WTC11 (cell line): ENCODE data around the gene ANK2. TPM values are rescaled to one million over a fixed set of nuclear protein-coding genes. Genes with fewer than 3 reads are reported as not detected.

ENCODE experiments used
- ATAC-seq: fragments of 200-7000 bp; cut with Tn5 transposase; 2 replicates; pipeline ENCODE4 v1.10.0; 2021; ENCODE audit warnings: mild to moderate bottlenecking, moderate library complexity
- CTCF ChIA-PET: fragments of 300-600 bp; sonication (Branson Sonifier 250); formaldehyde crosslinking; loops from one replicate; lab custom pipeline; 2021; ENCODE audit warnings: antibody characterized with exemption; lab: Charles Lee
- POLR2A ChIA-PET: fragments of 350-600 bp; sonication (Branson Sonifier 250); formaldehyde crosslinking; loops from one replicate; lab custom pipeline; 2021; ENCODE audit warnings: antibody characterized with exemption; lab: Charles Lee
- DNase-seq: peaks from one replicate; pipeline ENCODE4 v3.0.0; 2021; ENCODE audit warnings: low spot score
- H3K27ac Mint-ChIP-seq: 2 replicates; pipeline ENCODE4 v1.8.0; 2021; ENCODE audit warnings: mixed read lengths
- H3K27me3 Mint-ChIP-seq: 2 replicates; pipeline ENCODE4 v1.8.0; 2021; ENCODE audit warnings: low read depth, mild to moderate bottlenecking, moderate library complexity, mixed read lengths
- H3K36me3 Mint-ChIP-seq: 2 replicates; pipeline ENCODE4 v1.8.0; 2021; ENCODE audit warnings: mixed read lengths
- H3K4me1 Mint-ChIP-seq: 2 replicates; pipeline ENCODE4 v1.8.0; 2022; ENCODE audit warnings: mixed read lengths
- H3K4me3 Mint-ChIP-seq: 2 replicates; pipeline ENCODE4 v1.8.0; 2021; ENCODE audit warnings: mild to moderate bottlenecking, moderate library complexity, mixed read lengths
- H3K9me3 Mint-ChIP-seq: 2 replicates; pipeline ENCODE4 v1.8.0; 2021; ENCODE audit warnings: mixed read lengths
- GABPB1 ChIP-seq: sonication (generic); formaldehyde crosslinking; IDR thresholded peaks from 2 replicates; pipeline ENCODE4 v1.8.1; 2023; ENCODE audit warnings: mild to moderate bottlenecking, missing genetic modification reagents
- HMGA2 ChIP-seq: fragments of 250-450 bp; sonication (Bioruptor Pico); IDR thresholded peaks from 2 replicates; pipeline ENCODE4 v1.4.0; 2021; ENCODE audit warnings: mild to moderate bottlenecking, moderate library complexity
- ZNF317 ChIP-seq: sonication (generic); formaldehyde crosslinking; IDR thresholded peaks from 2 replicates; pipeline ENCODE4 v1.8.1; 2023; ENCODE audit warnings: low read depth, mild to moderate bottlenecking, moderate library complexity, missing genetic modification reagents, borderline replicate concordance
- total RNA-seq: library from RNA; stranded (reverse); gene quantifications from 3 replicates; pipeline ENCODE4 v1.2.3, GENCODE V29; 2021
- TF ChIP-seq, protein P1 (sequence below): fragments of 250-450 bp; sonication (Bioruptor Pico); IDR thresholded peaks from 2 replicates; pipeline ENCODE4 v1.9.0; 2021; ENCODE audit warnings: mild to moderate bottlenecking, borderline replicate concordance
- TF ChIP-seq, protein P2 (sequence below): sonication (generic); formaldehyde crosslinking; IDR thresholded peaks from 2 replicates; pipeline ENCODE4 v1.8.1; 2022; ENCODE audit warnings: mild to moderate bottlenecking, moderate library complexity, missing genetic modification reagents
- TF ChIP-seq, protein P3 (sequence below): sonication (generic); formaldehyde crosslinking; IDR thresholded peaks from 2 replicates; pipeline ENCODE4 v1.8.0; 2023; ENCODE audit warnings: missing genetic modification reagents, mild to moderate bottlenecking, borderline replicate concordance
- TF ChIP-seq, protein P4 (sequence below): sonication (generic); formaldehyde crosslinking; IDR thresholded peaks from 2 replicates; pipeline ENCODE4 v1.8.0; 2022; ENCODE audit warnings: mild to moderate bottlenecking, missing genetic modification reagents
- TF ChIP-seq, protein P5 (sequence below): fragments of 250-450 bp; sonication (Bioruptor Pico); IDR thresholded peaks from 2 replicates; pipeline ENCODE4 v2.1.2; 2022; ENCODE audit warnings: mild to moderate bottlenecking, moderate library complexity
- TF ChIP-seq, protein P6 (sequence below): sonication (generic); formaldehyde crosslinking; IDR thresholded peaks from 2 replicates; pipeline ENCODE4 v1.8.1; 2023; ENCODE audit warnings: mild to moderate bottlenecking, missing genetic modification reagents, moderate library complexity

ANK2 gene
- total RNA-seq, 1 experiment from 2014 or later: 27.9 TPM

DNA sequence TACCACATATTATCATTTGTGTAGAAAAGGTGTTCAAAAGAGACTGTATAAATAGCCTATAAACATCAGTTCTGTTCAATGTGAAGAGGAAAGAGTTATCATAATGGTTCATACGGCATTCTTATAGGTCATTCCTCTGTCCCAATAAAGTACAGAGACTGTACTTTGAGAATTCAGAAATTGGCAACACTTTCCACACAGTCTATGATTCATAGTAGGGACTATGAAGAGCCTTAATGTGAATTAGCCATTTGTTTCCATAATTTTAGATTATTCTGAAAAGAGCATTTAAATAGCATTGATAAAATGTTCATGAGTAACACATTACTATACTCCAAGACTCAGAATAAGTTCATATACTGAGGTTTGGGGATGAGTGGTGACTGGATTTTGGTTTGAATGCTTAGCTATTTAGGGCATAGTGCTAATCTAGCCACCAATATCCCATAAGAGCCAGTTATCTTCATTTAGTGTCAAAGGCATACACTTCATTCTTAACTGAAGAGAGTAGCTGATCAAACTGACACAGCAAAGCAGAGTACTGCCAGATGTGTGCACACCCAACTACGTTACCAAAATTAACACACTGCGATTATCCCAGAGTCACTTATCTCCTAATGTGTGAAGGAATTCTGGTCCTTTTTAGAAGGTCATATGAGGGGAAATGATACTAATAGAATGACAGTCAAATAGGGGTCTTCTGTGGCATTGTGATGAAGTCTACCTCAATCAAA lies 10.2 kb downstream of the ANK2 start (continued):
- TF ChIP-seq, protein P1, sequence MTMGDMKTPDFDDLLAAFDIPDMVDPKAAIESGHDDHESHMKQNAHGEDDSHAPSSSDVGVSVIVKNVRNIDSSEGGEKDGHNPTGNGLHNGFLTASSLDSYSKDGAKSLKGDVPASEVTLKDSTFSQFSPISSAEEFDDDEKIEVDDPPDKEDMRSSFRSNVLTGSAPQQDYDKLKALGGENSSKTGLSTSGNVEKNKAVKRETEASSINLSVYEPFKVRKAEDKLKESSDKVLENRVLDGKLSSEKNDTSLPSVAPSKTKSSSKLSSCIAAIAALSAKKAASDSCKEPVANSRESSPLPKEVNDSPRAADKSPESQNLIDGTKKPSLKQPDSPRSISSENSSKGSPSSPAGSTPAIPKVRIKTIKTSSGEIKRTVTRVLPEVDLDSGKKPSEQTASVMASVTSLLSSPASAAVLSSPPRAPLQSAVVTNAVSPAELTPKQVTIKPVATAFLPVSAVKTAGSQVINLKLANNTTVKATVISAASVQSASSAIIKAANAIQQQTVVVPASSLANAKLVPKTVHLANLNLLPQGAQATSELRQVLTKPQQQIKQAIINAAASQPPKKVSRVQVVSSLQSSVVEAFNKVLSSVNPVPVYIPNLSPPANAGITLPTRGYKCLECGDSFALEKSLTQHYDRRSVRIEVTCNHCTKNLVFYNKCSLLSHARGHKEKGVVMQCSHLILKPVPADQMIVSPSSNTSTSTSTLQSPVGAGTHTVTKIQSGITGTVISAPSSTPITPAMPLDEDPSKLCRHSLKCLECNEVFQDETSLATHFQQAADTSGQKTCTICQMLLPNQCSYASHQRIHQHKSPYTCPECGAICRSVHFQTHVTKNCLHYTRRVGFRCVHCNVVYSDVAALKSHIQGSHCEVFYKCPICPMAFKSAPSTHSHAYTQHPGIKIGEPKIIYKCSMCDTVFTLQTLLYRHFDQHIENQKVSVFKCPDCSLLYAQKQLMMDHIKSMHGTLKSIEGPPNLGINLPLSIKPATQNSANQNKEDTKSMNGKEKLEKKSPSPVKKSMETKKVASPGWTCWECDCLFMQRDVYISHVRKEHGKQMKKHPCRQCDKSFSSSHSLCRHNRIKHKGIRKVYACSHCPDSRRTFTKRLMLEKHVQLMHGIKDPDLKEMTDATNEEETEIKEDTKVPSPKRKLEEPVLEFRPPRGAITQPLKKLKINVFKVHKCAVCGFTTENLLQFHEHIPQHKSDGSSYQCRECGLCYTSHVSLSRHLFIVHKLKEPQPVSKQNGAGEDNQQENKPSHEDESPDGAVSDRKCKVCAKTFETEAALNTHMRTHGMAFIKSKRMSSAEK: no peak
- TF ChIP-seq, protein P2, sequence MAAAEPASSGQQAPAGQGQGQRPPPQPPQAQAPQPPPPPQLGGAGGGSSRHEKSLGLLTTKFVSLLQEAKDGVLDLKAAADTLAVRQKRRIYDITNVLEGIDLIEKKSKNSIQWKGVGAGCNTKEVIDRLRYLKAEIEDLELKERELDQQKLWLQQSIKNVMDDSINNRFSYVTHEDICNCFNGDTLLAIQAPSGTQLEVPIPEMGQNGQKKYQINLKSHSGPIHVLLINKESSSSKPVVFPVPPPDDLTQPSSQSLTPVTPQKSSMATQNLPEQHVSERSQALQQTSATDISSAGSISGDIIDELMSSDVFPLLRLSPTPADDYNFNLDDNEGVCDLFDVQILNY: no peak
- TF ChIP-seq, protein P3, sequence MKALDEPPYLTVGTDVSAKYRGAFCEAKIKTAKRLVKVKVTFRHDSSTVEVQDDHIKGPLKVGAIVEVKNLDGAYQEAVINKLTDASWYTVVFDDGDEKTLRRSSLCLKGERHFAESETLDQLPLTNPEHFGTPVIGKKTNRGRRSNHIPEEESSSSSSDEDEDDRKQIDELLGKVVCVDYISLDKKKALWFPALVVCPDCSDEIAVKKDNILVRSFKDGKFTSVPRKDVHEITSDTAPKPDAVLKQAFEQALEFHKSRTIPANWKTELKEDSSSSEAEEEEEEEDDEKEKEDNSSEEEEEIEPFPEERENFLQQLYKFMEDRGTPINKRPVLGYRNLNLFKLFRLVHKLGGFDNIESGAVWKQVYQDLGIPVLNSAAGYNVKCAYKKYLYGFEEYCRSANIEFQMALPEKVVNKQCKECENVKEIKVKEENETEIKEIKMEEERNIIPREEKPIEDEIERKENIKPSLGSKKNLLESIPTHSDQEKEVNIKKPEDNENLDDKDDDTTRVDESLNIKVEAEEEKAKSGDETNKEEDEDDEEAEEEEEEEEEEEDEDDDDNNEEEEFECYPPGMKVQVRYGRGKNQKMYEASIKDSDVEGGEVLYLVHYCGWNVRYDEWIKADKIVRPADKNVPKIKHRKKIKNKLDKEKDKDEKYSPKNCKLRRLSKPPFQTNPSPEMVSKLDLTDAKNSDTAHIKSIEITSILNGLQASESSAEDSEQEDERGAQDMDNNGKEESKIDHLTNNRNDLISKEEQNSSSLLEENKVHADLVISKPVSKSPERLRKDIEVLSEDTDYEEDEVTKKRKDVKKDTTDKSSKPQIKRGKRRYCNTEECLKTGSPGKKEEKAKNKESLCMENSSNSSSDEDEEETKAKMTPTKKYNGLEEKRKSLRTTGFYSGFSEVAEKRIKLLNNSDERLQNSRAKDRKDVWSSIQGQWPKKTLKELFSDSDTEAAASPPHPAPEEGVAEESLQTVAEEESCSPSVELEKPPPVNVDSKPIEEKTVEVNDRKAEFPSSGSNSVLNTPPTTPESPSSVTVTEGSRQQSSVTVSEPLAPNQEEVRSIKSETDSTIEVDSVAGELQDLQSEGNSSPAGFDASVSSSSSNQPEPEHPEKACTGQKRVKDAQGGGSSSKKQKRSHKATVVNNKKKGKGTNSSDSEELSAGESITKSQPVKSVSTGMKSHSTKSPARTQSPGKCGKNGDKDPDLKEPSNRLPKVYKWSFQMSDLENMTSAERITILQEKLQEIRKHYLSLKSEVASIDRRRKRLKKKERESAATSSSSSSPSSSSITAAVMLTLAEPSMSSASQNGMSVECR (CRISPR knock-in tag): no peak
- TF ChIP-seq, protein P4, sequence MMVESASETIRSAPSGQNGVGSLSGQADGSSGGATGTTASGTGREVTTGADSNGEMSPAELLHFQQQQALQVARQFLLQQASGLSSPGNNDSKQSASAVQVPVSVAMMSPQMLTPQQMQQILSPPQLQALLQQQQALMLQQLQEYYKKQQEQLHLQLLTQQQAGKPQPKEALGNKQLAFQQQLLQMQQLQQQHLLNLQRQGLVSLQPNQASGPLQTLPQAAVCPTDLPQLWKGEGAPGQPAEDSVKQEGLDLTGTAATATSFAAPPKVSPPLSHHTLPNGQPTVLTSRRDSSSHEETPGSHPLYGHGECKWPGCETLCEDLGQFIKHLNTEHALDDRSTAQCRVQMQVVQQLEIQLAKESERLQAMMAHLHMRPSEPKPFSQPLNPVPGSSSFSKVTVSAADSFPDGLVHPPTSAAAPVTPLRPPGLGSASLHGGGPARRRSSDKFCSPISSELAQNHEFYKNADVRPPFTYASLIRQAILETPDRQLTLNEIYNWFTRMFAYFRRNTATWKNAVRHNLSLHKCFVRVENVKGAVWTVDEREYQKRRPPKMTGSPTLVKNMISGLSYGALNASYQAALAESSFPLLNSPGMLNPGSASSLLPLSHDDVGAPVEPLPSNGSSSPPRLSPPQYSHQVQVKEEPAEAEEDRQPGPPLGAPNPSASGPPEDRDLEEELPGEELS: no peak
- TF ChIP-seq, protein P5, sequence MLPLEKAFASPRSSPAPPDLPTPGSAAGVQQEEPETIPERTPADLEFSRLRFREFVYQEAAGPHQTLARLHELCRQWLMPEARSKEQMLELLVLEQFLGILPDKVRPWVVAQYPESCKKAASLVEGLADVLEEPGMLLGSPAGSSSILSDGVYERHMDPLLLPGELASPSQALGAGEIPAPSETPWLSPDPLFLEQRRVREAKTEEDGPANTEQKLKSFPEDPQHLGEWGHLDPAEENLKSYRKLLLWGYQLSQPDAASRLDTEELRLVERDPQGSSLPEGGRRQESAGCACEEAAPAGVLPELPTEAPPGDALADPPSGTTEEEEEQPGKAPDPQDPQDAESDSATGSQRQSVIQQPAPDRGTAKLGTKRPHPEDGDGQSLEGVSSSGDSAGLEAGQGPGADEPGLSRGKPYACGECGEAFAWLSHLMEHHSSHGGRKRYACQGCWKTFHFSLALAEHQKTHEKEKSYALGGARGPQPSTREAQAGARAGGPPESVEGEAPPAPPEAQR (CRISPR knock-in tag): no peak
- TF ChIP-seq ZNF317 (no peak), GABPB1 (CRISPR knock-in tag) (no peak)

DNA sequence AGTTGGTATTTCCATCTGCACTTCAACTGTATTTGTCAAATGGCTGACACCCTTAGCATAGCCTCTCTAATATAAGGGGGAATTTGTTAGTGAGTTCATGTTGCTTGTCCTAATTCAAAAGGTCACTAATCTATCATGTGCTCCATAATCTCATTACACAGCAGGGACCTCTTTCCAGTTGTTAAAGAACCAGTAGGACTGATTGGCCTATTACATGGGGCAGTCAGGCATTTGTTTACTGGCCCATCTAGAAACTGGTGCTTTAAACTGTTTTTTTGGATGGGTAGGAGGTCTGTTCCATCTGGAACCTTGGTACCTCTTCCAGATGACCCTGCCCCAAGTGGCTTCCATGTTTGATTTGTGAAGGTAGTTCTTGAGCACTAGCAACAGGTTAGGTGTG lies 11.4 kb downstream of the ANK2 start:
- CTCF ChIA-PET: no interaction called here
- H3K4me3 Mint-ChIP-seq: no peak overlapping the region
- no peaks in the 10 kb centered on the region for H3K9me3 Mint-ChIP-seq
- DNase-seq: no peak
- peaks cover 48% of the 10 kb centered on the region for H3K27me3 Mint-ChIP-seq
- peaks cover 36% of the 10 kb centered on the region for H3K4me1 Mint-ChIP-seq
- POLR2A ChIA-PET: no interaction called here
- no peak for TF ChIP-seq HMGA2 (CRISPR knock-in tag)
- TF ChIP-seq, protein P6, sequence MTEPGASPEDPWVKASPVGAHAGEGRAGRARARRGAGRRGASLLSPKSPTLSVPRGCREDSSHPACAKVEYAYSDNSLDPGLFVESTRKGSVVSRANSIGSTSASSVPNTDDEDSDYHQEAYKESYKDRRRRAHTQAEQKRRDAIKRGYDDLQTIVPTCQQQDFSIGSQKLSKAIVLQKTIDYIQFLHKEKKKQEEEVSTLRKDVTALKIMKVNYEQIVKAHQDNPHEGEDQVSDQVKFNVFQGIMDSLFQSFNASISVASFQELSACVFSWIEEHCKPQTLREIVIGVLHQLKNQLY (CRISPR knock-in tag): no peak
- no peak overlapping the region for H3K27ac Mint-ChIP-seq
- peak; percentile 18; the same call in 1 of the 2 replicates for ATAC-seq
- no peaks in the 10 kb centered on the region for H3K36me3 Mint-ChIP-seq
